ENCODE data around the gene CALHM2. TPM values are rescaled to one million over a fixed set of nuclear protein-coding genes. Genes with fewer than 3 reads are reported as not detected.

The CALHM2 gene
- total and polyA plus RNA-seq, 2 of the 4 experiments (the other 2 are of a cell fraction): 2.5 to 7.9 TPM

DNA sequence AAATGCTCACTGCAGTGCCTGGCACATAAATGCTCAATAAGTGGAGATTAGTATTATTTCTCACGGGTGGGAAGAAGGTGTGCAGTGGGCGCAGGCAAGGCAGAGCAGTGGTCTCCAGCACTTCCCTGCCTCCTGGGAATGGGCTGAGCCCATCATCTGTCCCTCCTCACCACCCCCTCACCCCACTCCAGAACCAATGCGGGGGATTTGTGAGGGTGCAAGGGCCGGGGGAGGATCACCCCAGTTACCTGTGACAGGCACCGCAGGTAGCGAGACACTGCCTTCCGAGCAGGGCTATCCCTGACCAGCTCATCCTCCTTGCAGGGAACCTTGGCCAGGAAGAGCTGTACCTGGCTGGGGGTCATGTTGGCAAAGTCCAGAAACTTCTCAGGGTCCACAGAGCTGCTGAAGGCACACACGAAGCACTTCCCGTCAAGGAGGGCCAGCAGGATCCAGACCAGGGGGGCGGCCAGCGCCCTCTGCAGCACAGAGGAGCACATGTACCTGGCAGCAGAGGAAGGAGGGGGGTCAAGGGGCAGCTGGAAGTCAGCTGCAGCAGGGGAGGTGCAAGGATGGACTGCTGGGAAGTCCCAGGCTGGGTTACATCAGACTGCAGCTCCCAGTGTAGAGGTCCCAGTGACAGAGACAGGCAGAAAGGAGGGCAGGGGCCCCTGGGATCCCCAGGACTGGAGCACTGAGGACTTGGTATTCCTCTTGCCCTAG lies 24.0 kb upstream of the CALHM2 start:
- DNase-seq (no peak), ATAC-seq (ENCODE audit: low read depth) (no peak)
- no peaks in the 10 kb centered on the region for H3K79me1 ChIP-seq (ENCODE audit: low read depth in 1 of 2, low read length in 2 of 2)
- ChIA-PET CTCF (no interaction called here), POLR2A (ENCODE audit: unreplicated experiment) (no interaction called here)
- 20% methylated on average over 5 of the region's 11 CpGs; no CpG with 5 or more reads in 1 of the 2 experiments for WGBS, 2 experiments (ENCODE audit: extremely low coverage in 2 of 2, insufficient read length in 1 of 2)
- H3K14ac ChIP-seq (replicated peaks; ENCODE audit: low read depth, low read length): no peak overlapping the region
- no peak overlapping the region for H3K56ac ChIP-seq (ENCODE audit: extremely low read depth, insufficient read depth, low read length)
- no peak overlapping the region for H3K18ac ChIP-seq (ENCODE audit: low read depth, low read length)
- no peak overlapping the region for H2BK5ac ChIP-seq (ENCODE audit: low read depth, low read length, poor library complexity, severe bottlenecking)
- no TSS peak for BruUV-seq (replicated peaks)
- H4K91ac ChIP-seq (ENCODE audit: insufficient read depth, low read depth, low read length): no peak overlapping the region
- intact Hi-C loops (cut with micrococcal nuclease) (no loop called here), in situ Hi-C loops (cut with MboI; ENCODE audit: low sequenced_read_pairs) (no loop called here), dilution Hi-C loops (cut with HindIII; ENCODE audit: low sequenced_read_pairs, unreplicated experiment) (no loop called here)
- no peak overlapping the region for H3K4me2 ChIP-seq (ENCODE audit: low read depth, low read length)
- H3K27ac ChIP-seq (ENCODE audit: insufficient read depth, low read length): no peak overlapping the region
- no peak overlapping the region for H2AK5ac ChIP-seq (ENCODE audit: low read depth, low read length)
- H4K20me1 ChIP-seq (ENCODE audit: insufficient read depth, low read length): no peaks in the 10 kb centered on the region
- TF ChIP-seq RAD21 (IDR thresholded peaks at IDR 0.05; ENCODE audit: low read length) (no peak), SMC3 (IDR thresholded peaks at IDR 0.05; ENCODE audit: low read depth, low read length) (no peak), MAZ (IDR thresholded peaks at IDR 0.05; ENCODE audit: borderline replicate concordance, low read depth, low read length) (no peak), MXI1 (IDR thresholded peaks at IDR 0.05; ENCODE audit: borderline replicate concordance, low read depth, low read length) (no peak), CHD1 (IDR thresholded peaks at IDR 0.05; ENCODE audit: low read depth, low read length) (no peak), MAFK (IDR thresholded peaks at IDR 0.05; ENCODE audit: low read depth, low read length) (no peak), FOS (IDR thresholded peaks at IDR 0.05; ENCODE audit: low read depth, low read length) (no peak), BHLHE40 (IDR thresholded peaks at IDR 0.05; ENCODE audit: low read depth, low read length) (no peak), RCOR1 (IDR thresholded peaks at IDR 0.05; ENCODE audit: insufficient replicate concordance, low read length) (no peak), NFE2L2 (IDR thresholded peaks at IDR 0.05; ENCODE audit: low read depth, low read length) (no peak), RFX5 (IDR thresholded peaks at IDR 0.05; ENCODE audit: low read depth, low read length) (no peak), POLR2A (IDR thresholded peaks at IDR 0.05; ENCODE audit: low read depth, low read length) (no peak), CEBPB (IDR thresholded peaks at IDR 0.05; ENCODE audit: low read depth, low read length) (no peak)
- TF ChIP-seq, protein P1, sequence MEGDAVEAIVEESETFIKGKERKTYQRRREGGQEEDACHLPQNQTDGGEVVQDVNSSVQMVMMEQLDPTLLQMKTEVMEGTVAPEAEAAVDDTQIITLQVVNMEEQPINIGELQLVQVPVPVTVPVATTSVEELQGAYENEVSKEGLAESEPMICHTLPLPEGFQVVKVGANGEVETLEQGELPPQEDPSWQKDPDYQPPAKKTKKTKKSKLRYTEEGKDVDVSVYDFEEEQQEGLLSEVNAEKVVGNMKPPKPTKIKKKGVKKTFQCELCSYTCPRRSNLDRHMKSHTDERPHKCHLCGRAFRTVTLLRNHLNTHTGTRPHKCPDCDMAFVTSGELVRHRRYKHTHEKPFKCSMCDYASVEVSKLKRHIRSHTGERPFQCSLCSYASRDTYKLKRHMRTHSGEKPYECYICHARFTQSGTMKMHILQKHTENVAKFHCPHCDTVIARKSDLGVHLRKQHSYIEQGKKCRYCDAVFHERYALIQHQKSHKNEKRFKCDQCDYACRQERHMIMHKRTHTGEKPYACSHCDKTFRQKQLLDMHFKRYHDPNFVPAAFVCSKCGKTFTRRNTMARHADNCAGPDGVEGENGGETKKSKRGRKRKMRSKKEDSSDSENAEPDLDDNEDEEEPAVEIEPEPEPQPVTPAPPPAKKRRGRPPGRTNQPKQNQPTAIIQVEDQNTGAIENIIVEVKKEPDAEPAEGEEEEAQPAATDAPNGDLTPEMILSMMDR (conservative IDR thresholded peaks at IDR 0.05; ENCODE audit: low read depth, low read length): no peak; the same call in 1 of the 2 replicates
- TF ChIP-seq, protein P2, sequence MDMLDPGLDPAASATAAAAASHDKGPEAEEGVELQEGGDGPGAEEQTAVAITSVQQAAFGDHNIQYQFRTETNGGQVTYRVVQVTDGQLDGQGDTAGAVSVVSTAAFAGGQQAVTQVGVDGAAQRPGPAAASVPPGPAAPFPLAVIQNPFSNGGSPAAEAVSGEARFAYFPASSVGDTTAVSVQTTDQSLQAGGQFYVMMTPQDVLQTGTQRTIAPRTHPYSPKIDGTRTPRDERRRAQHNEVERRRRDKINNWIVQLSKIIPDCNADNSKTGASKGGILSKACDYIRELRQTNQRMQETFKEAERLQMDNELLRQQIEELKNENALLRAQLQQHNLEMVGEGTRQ (IDR thresholded peaks at IDR 0.05; ENCODE audit: low read depth, low read length): no peak
- TF ChIP-seq, protein P3, sequence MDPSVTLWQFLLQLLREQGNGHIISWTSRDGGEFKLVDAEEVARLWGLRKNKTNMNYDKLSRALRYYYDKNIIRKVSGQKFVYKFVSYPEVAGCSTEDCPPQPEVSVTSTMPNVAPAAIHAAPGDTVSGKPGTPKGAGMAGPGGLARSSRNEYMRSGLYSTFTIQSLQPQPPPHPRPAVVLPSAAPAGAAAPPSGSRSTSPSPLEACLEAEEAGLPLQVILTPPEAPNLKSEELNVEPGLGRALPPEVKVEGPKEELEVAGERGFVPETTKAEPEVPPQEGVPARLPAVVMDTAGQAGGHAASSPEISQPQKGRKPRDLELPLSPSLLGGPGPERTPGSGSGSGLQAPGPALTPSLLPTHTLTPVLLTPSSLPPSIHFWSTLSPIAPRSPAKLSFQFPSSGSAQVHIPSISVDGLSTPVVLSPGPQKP (IDR thresholded peaks at IDR 0.05; ENCODE audit: borderline replicate concordance, low read depth, low read length): no peak
- H2BK20ac ChIP-seq (ENCODE audit: low read depth, low read length): no peak overlapping the region
- H3K4me3 ChIP-seq (ENCODE audit: insufficient read depth, low read depth, low read length): no peak overlapping the region
- peak overlapping the region; percentile 35 for H2AK9ac ChIP-seq (replicated peaks; ENCODE audit: low read depth, low read length, poor library complexity)
- peaks cover 3% of the 10 kb centered on the region for H3K4me1 ChIP-seq (ENCODE audit: control insufficient read depth, insufficient read depth, low read length)
- H2BK15ac ChIP-seq (ENCODE audit: low read depth, low read length): no peak overlapping the region
- H3K36me3 ChIP-seq (ENCODE audit: control insufficient read depth, insufficient read depth, low read length): no peaks in the 10 kb centered on the region
- H3K4ac ChIP-seq (ENCODE audit: low read depth, low read length): no peak overlapping the region
- no peak overlapping the region for H4K8ac ChIP-seq (ENCODE audit: low read depth in 2 of 2, low read length in 2 of 2)
- peak overlapping the region; percentile 2 for H2AFZ ChIP-seq (replicated peaks; ENCODE audit: low read length, poor library complexity)
- no peak overlapping the region for H3K23ac ChIP-seq (ENCODE audit: low read depth, low read length)
- no peaks in the 10 kb centered on the region for H3K9me3 ChIP-seq (ENCODE audit: control insufficient read depth, insufficient read depth, low read length)
- no peak overlapping the region for H2BK120ac ChIP-seq (ENCODE audit: low read depth, low read length)
- peaks cover 4% of the 10 kb centered on the region; the same call in 1 of the 2 replicates for H3K9me1 ChIP-seq (ENCODE audit: insufficient read depth, low read length)
- peaks cover 31% of the 10 kb centered on the region for H3K27me3 ChIP-seq (ENCODE audit: control insufficient read depth, insufficient read depth, low read length)
- no peak overlapping the region for H4K5ac ChIP-seq (ENCODE audit: low read depth, low read length)
- H3K9ac ChIP-seq (ENCODE audit: low read depth, low read length): no peak overlapping the region
